HG02852 (cell line): ENCODE data around the gene ABCA12.

ENCODE experiments used
- ATAC-seq: cut with Tn5 transposase; IDR thresholded peaks from one replicate; pipeline ENCODE4 v1.9.1; 2021; ENCODE audit warnings: mild to moderate bottlenecking, moderate library complexity; ENCODE audit not compliant: unreplicated experiment

The ABCA12 gene

GRCh38 chr2:215137329-215137686, 1.1 kb downstream of the ABCA12 start:
- no peak for ATAC-seq

- ATAC-seq: peak; percentile 38
Measured at GRCh38 chr2:215136669-215137328, 1.6 kb downstream of the ABCA12 start.

- ATAC-seq: no peak
Measured at GRCh38 chr2:215120401-215120800, 18.0 kb downstream of the ABCA12 start.

GRCh38 chr2:215119847-215120246, 18.6 kb downstream of the ABCA12 start:
- ATAC-seq: no peak

- ATAC-seq: no peak
Measured at GRCh38 chr2:215110918-215111317, 27.5 kb downstream of the ABCA12 start.

GRCh38 chr2:215107216-215108056, 31.0 kb downstream of the ABCA12 start:
- ATAC-seq: no peak

- ATAC-seq: no peak
Measured at GRCh38 chr2:215105607-215106354, 32.6 kb downstream of the ABCA12 start.

- no peak for ATAC-seq
Measured at GRCh38 chr2:215104226-215104625, 34.2 kb downstream of the ABCA12 start.

- no peak for ATAC-seq
Measured at GRCh38 chr2:215098875-215099274, 39.6 kb downstream of the ABCA12 start.

GRCh38 chr2:215084080-215084479, 54.3 kb downstream of the ABCA12 start:
- no peak for ATAC-seq

- ATAC-seq: no peak
Measured at GRCh38 chr2:215083146-215083545, 55.3 kb downstream of the ABCA12 start.

GRCh38 chr2:215082446-215082845, 56.0 kb downstream of the ABCA12 start:
- no peak for ATAC-seq

- ATAC-seq: no peak
Measured at GRCh38 chr2:215080545-215080944, 57.9 kb downstream of the ABCA12 start.

- no peak for ATAC-seq
Measured at GRCh38 chr2:215071676-215072075, 66.8 kb downstream of the ABCA12 start.

- ATAC-seq: no peak
Measured at GRCh38 chr2:215068399-215068798, 70.0 kb downstream of the ABCA12 start.

- ATAC-seq: no peak
Measured at GRCh38 chr2:215066124-215066523, 72.3 kb downstream of the ABCA12 start.

GRCh38 chr2:215063526-215063925, 74.9 kb downstream of the ABCA12 start:
- no peak for ATAC-seq

- ATAC-seq: no peak
Measured at GRCh38 chr2:215060861-215061536, 77.4 kb downstream of the ABCA12 start.

- ATAC-seq: no peak
Measured at GRCh38 chr2:215059724-215060123, 78.7 kb downstream of the ABCA12 start.

GRCh38 chr2:215055891-215056290, 82.5 kb downstream of the ABCA12 start:
- no peak for ATAC-seq

- ATAC-seq: no peak
Measured at GRCh38 chr2:215052810-215053209, 85.6 kb downstream of the ABCA12 start.
